Measurements from ENCODE around the gene CST7.

The CST7 gene

GRCh38 chr20:25005661-25006060 lies 56.6 kb downstream of the CST7 start:
- Mint-ChIP-seq H3K4me3 (no peak overlapping the region), H3K4me1 (ENCODE audit: low read depth in 2 of 2) (peaks cover 0 to 5% of the 10 kb centered on the region in 2 donors), H3K27ac (peak overlapping the region in 1 of 2 donors; percentile 65), H3K27me3 (no peaks in the 10 kb centered on the region), H3K9me3 (no peaks in the 10 kb centered on the region), H3K36me3 (ENCODE audit: insufficient read depth) (peaks cover 45% of the 10 kb centered on the region)
- DNase-seq, result no peak
- no peak for ATAC-seq (replicated peaks)

DNA sequence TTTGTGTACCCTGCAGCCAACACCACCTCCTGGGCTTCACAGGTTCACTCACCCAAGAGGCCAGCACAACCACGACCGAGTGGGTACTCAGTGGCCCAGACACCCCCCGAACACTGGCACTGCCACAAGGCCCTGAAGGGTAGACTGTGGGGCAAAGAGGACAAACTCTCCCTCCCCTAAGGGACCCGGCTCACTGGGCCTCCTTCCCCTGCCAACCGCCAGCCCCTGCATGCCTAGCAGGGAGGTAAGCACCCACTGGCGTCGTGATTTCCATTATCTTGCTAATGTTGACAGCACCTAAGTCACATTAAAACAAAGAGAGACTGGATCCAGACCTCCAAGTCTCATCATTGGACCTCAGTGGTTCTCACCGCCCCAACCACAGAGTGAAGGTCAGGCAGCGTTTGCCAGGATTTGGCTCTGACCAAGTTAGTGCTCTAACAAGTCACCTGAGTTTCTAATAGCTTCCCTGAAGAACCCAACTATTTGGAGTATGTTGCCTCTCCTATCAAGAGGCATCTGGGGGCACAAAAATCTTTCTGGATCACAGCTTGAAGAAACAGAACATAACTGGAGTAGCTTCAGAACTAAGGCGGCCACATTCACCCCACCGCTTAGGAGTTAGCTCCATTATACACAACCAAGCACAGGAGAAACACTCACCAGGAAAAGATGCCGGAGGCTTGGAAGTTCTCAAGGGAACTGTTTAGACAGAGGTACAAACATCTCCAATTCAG lies 57.5 kb downstream of the CST7 start:
- Mint-ChIP-seq H3K27me3 (no peaks in the 10 kb centered on the region), H3K4me3 (no peak overlapping the region), H3K36me3 (ENCODE audit: insufficient read depth) (peaks cover 53% of the 10 kb centered on the region), H3K9me3 (no peaks in the 10 kb centered on the region), H3K4me1 (ENCODE audit: low read depth in 2 of 2) (peaks cover 0 to 5% of the 10 kb centered on the region in 2 donors), H3K27ac (no peak overlapping the region)
- DNase-seq (no peak), ATAC-seq (replicated peaks) (no peak)

DNA sequence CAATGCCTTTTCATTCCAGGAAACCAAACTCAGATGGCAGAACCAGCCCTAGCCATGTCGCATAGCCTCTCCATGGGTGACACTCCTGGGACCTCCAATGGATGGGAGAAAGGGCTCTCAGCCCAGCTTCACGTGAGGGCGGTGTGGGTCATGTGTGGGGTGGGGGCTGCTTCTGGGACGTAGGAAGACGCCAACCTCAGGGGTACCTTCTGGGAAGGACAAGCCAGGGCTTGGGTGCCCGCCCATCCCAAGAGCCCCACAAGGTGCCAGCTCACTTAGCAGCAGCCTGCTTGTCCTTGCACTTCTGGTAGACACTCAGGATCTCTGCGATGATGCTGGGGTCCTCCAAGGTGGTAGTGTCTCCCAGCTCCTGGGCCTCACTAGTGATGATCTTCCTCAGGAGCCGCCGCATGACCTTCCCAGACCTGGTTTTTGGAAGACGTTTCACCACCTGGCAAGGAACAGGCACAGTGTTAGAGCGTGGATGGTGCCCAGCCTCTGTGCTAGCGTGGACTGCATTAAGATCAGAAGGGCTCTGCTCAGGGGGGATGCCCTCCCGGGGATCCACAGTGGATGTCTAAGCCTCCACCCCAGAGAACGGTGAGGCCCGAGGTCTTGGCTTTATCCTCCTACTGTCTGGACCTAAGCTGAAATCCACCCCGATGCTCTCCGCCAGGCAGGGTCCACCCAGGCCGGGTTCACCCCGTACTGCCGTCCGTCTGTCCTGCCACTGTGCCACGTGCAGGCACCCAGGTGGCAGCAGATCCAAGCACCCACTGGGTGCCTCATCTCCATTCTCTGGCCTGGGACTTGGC lies 58.6 kb downstream of the CST7 start:
- Mint-ChIP-seq H3K36me3 (ENCODE audit: insufficient read depth) (peaks cover 62% of the 10 kb centered on the region), H3K27me3 (no peaks in the 10 kb centered on the region), H3K27ac (no peak overlapping the region), H3K4me1 (ENCODE audit: low read depth in 2 of 2) (peaks cover 0 to 5% of the 10 kb centered on the region in 2 donors), H3K4me3 (no peak overlapping the region), H3K9me3 (no peaks in the 10 kb centered on the region)
- ATAC-seq (replicated peaks) (no peak), DNase-seq (no peak)

- H3K9me3 Mint-ChIP-seq, result no peaks in the 10 kb centered on the region
- H3K27ac Mint-ChIP-seq, result no peak overlapping the region
- no peak for DNase-seq
- peaks cover 0 to 5% of the 10 kb centered on the region in 2 donors for H3K4me1 Mint-ChIP-seq (ENCODE audit: low read depth in 2 of 2)
- H3K36me3 Mint-ChIP-seq (ENCODE audit: insufficient read depth), result peaks cover 57% of the 10 kb centered on the region
- no peaks in the 10 kb centered on the region for H3K27me3 Mint-ChIP-seq
- H3K4me3 Mint-ChIP-seq, result no peak overlapping the region
- no peak for ATAC-seq (replicated peaks)
Observed at GRCh38 chr20:25008388-25009217, 59.5 kb downstream of the CST7 start.

Data from effector memory CD8-positive, alpha-beta T cell (primary cell).